Ectodermal cell (in vitro differentiated cells): ENCODE measurements around the gene BCAT1. TPM values are rescaled to one million over a fixed set of nuclear protein-coding genes. Genes with fewer than 3 reads are reported as not detected.
A peak's percentile ranks its signal among the peaks of the same experiment; 100 is the strongest.

ENCODE experiments used
- H3K27ac ChIP-seq: 2 replicates; pipeline ENCODE4 v1.7.0; 2013; ENCODE audit warnings: mild to moderate bottlenecking, low read depth, low read length; ENCODE audit not compliant: insufficient read depth, poor library complexity, severe bottlenecking
- H3K27me3 ChIP-seq: 2 replicates; pipeline ENCODE4 v1.7.0; 2013; ENCODE audit warnings: mild to moderate bottlenecking, low read length; ENCODE audit not compliant: insufficient read depth, control insufficient read depth, poor library complexity, severe bottlenecking
- H3K36me3 ChIP-seq: one replicate; pipeline ENCODE4 v1.7.0; 2013; ENCODE audit warnings: low read length; ENCODE audit not compliant: control insufficient read depth, insufficient read depth
- H3K4me1 ChIP-seq: one replicate; pipeline ENCODE4 v1.7.0; 2013; ENCODE audit warnings: low read length; ENCODE audit not compliant: control insufficient read depth, insufficient read depth
- H3K4me3 ChIP-seq: 2 replicates; pipeline ENCODE4 v1.7.0; 2013; ENCODE audit warnings: low read depth, low read length, control low read depth; ENCODE audit not compliant: insufficient read depth
- H3K9me3 ChIP-seq: 2 replicates; pipeline ENCODE4 v1.7.0; 2013; ENCODE audit warnings: mild to moderate bottlenecking, low read length, moderate library complexity; ENCODE audit not compliant: control insufficient read depth
- WGBS, 2 experiments: methylation state at CpG; one replicate each; pipeline ENCODE4 v1.1.7; 2013; ENCODE audit warnings: missing lambda C conversion rate in 2 of 2; 5-methylcytosine and 5-hydroxymethylcytosine counted together
- polyA plus RNA-seq, 4 experiments: library from polyadenylated mRNA; stranded (reverse); fragments of 50-300 nt; gene quantifications; one replicate each; pipeline ENCODE4 v1.2.3, GENCODE V29; 2013

Gene BCAT1, protein sequence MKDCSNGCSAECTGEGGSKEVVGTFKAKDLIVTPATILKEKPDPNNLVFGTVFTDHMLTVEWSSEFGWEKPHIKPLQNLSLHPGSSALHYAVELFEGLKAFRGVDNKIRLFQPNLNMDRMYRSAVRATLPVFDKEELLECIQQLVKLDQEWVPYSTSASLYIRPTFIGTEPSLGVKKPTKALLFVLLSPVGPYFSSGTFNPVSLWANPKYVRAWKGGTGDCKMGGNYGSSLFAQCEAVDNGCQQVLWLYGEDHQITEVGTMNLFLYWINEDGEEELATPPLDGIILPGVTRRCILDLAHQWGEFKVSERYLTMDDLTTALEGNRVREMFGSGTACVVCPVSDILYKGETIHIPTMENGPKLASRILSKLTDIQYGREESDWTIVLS
- polyA plus RNA-seq (2013, experiment 1 of 4), result 182 TPM
- polyA plus RNA-seq (2013, experiment 2 of 4), result 190 TPM
- 109 TPM for polyA plus RNA-seq (2013, experiment 3 of 4)
- 121 TPM for polyA plus RNA-seq (2013, experiment 4 of 4)

DNA sequence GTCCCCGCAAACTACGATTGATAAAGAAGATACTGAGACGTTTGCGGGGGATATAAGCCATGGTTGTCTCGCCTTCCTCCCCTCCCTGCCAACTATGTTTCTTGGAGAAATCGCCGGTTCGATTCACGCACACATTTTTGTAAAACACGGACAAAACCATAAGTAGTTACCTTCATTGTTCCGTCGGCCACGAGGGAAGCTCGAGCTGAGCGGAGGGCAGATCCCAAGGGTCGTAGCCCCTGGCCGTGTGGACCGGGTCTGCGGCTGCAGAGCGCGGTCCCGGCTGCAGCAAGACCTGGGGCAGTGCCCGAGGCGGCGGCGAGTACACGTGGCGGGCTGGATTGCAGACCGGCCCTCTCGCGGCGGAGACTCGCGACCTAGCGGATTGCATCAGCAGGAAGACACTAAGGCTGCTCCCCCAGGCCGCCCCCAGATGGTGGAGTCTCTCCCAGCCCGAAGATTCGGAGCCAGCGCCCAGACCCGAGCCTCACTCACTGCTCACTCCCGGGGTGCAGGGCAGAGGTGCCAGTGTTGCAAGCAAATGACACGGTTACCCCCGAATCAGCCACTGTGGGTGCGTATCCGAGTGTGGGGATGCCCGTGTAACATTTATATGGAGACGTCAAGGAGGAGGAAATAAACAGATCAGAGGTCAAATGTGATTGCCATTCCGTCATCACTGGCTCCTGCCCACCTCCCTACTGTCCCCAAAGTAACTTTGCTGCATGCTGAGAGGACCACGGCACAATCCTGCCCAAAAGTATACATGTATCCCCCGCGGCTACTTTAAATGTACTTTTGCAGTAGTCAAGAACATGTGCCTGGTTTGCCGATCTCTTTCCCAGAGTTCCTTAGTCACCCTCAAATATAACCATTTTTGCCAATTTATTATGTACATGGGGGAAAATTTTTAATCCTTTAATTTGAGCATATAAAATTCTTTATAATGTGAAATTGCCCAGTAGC is at the start of gene BCAT1:
TSS of gene BCAT1 (minus strand) at position 345 of the 966 bp plus-strand sequence. CDS start at position 176, 169 bp downstream.
- H3K9me3 ChIP-seq, result no peaks in the 10 kb centered on the region
- H3K4me3 ChIP-seq, result peak within 1 kb of the TSS; percentile 91
- 1 to 2% methylated on average over 52 of the region's 52 CpGs for WGBS, 2 experiments
- peaks cover 4% of the 10 kb centered on the region for H3K36me3 ChIP-seq
- H3K27me3 ChIP-seq, result no peaks in the 10 kb centered on the region
- no peaks in the 10 kb centered on the region for H3K4me1 ChIP-seq
- peak within 1 kb of the TSS; percentile 88 for H3K27ac ChIP-seq

DNA sequence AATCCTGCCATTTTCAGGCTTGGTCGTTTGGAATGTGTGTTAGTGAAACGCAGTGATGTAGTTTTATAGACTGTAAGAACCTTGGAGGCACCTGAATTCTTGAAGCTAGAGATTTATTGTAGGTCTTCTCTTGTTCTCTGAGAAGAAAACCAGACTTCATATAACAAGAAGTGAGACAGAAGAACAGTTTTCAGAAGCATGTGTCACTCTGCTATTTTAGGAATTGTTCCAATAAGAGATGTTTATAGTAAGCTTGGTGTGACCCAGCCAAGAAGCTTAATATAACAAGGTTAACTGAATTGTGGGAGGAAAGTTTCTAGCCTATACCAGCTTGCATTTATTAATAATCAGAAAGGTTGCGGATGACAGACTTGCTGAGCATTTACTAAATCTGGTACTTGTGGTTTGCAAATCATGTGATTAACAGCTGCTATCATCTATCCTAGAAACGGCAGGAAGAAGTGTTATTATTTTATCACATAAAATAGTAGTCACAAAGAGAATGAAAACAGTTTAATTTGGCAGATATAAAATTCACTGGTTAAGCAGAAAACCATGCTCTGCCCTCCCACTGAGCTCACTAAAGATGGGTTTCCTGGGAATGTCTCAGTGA is 49.2 kb upstream of the BCAT1 start:
- H3K27me3 ChIP-seq, result no peaks in the 10 kb centered on the region
- WGBS, 2 experiments, result 88 to 93% methylated on average over 3 of the region's 4 CpGs
- H3K4me1 ChIP-seq, result no peaks in the 10 kb centered on the region
- H3K4me3 ChIP-seq, result no peak overlapping the region
- H3K27ac ChIP-seq, result no peak overlapping the region
- H3K9me3 ChIP-seq, result no peaks in the 10 kb centered on the region
- H3K36me3 ChIP-seq, result no peaks in the 10 kb centered on the region

DNA sequence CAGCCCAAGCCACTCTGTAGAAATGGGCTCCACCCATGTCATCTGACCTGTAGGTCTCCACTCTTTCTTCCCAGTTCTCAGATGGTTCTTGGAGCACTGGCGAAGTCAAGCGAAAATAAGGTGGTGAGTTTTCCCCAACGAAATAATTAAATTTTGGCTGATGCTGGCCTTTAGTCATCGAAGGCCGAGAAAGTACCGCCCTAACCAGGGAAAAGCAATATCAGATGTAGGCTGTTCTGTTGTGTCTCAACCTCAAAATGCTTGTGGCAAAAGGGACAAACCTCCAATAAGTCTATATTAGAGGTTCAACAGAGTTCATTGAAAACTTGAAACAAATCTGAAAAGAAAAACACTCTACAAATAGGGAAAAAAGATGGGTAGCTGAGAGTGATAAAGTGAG is 48.6 kb upstream of the BCAT1 start:
- Histone ChIP-seq H3K27ac (no peak overlapping the region), H3K4me3 (no peak overlapping the region), H3K4me1 (no peaks in the 10 kb centered on the region), H3K36me3 (no peaks in the 10 kb centered on the region), H3K9me3 (no peaks in the 10 kb centered on the region), H3K27me3 (no peaks in the 10 kb centered on the region)
- 95 to 97% methylated on average over 6 of the region's 6 CpGs for WGBS, 2 experiments

DNA sequence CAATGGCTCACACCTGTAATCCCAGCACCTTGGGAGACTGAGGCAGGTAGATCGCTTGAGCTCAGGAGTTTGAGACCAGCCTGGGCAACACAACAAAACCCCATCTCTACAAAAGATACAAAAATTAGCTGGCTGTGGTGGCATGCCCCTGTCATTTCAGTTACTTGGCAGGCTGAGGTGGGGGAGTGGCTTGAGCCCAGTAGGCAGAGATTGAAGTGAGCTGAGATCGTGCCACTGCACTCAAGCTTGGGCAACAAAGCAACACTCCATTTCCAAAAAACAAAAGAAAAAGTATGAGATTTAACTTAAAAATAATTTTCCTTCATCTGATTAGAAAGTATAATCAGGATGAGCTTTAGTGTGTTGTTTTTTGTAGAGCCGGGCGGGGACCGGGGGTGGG is 47.9 kb upstream of the BCAT1 start:
- Histone ChIP-seq H3K4me1 (no peaks in the 10 kb centered on the region), H3K36me3 (no peaks in the 10 kb centered on the region), H3K27ac (no peak overlapping the region), H3K4me3 (no peak overlapping the region), H3K27me3 (no peaks in the 10 kb centered on the region), H3K9me3 (no peaks in the 10 kb centered on the region)
- WGBS, 2 experiments, result 77 to 96% methylated on average over 2 to 5 of the region's 5 CpGs

DNA sequence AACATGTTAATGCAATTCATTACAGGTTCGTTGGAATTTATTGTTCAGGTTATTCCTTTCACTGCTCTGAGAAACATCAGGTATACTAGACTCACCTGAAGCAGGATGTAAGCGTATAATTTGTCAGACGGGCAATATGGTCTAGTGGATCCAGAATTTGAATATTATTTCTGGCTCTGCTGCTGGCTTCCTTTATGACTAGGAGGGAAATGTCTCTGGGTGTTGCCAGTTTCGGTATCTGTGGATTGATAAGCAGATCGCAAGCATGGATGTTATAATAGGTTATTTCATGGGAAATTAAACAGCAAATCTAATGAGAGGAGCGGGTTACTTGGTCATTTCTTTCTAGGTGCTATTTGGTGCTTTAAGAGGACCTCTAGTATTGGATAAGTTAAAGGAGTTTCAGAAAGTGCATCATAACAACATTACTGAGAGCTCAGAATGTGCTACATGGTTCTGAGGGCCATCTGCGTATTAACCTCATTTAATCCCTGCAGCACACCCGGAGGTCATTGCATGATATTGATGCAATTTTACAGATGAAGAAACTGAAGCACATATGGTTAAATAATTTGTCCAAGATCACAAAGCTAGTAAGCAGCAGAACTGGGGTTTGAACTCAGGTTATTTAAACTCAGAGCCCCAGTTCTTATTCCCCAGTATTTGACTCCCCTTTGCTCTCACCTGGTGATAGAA is 47.3 kb upstream of the BCAT1 start:
- H3K4me1 ChIP-seq, result no peaks in the 10 kb centered on the region
- no peaks in the 10 kb centered on the region for H3K27me3 ChIP-seq
- WGBS, 2 experiments, result 93 to 95% methylated on average over 8 of the region's 8 CpGs
- no peak overlapping the region for H3K4me3 ChIP-seq
- H3K9me3 ChIP-seq, result no peaks in the 10 kb centered on the region
- H3K27ac ChIP-seq, result no peak overlapping the region
- H3K36me3 ChIP-seq, result no peaks in the 10 kb centered on the region

DNA sequence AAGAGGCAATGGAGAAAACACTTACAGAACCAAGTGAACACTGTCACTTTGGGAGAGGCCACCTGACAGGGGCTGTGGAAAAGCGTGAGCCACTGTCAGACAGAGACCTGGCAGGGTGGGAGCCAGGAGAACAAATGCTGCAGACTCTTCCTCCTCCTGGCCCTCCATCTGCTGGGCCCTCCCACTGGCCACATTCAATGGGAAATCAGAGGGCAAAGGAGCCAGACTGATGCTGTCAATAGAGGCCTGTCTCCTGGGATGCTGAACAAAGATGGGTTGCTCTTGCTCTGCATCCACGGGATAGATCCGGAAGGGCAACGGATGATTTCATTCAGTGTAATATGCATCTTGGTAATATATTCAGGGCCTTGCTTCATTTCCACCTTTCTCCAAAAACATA is 44.9 kb upstream of the BCAT1 start:
- WGBS, 2 experiments, result 28 to 39% methylated on average over 3 to 4 of the region's 4 CpGs
- Histone ChIP-seq H3K4me1 (no peaks in the 10 kb centered on the region), H3K4me3 (no peak overlapping the region), H3K27me3 (no peaks in the 10 kb centered on the region), H3K36me3 (no peaks in the 10 kb centered on the region), H3K27ac (no peak overlapping the region), H3K9me3 (no peaks in the 10 kb centered on the region)

DNA sequence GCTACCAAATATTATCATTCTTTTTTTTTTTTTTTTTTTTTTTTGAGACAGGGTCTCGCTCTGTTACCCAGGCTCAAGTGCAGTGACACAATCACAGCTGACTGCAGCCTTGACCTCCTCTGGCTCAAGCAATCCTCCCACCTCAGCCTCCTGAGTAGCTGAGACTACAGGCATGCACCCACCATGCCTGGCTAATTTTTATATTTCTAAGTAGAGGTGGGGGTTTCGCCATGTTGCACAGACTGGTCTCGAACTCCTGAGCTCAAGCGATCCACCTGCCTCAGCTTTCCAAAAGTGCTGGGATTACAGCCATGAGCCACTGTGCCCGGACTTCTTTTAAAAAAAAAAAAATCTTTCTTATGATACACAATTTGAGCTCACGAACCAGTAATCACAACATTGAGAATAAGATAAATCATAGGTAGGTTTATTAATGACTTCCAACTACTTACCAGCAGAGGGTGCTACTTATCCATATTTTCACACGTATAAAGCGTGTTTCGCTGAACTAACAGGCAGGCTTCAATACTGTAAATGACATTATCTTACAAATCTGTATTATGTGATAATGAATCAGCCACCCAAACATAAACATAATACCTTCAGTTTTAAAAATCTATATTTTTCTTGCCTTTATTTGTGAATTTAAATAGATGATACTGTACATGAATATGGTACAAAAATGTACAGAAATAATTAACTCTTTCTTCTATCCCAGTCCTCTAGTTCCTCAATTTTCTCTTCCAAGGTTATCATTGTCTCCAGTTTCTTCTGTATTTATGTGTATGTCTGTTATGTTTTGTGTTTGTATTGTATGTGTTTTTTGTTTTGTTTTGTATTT is 42.5 kb upstream of the BCAT1 start:
- Histone ChIP-seq H3K36me3 (no peaks in the 10 kb centered on the region), H3K4me3 (no peak overlapping the region), H3K27me3 (no peaks in the 10 kb centered on the region), H3K27ac (no peak overlapping the region), H3K4me1 (no peaks in the 10 kb centered on the region), H3K9me3 (no peaks in the 10 kb centered on the region)
- 40 to 45% methylated on average over 8 to 9 of the region's 9 CpGs for WGBS, 2 experiments

DNA sequence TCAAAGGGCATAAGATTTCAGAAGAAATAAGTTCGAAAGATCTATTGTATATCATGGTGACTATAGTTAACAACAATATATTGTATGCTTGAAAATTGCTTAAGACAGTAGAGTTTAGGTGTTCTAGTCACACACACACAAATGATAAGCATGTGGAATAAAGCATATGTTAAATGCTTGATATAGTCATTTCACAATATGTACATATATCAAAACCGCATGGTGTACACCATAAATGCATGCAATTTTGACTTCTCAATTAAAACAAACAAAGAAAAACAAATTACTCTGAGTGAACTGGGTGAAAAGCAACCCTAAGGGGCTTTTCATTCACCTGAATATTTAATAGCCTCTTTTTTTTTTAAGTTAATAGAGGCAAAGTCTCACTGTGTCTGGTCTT is 40.3 kb upstream of the BCAT1 start:
- WGBS, 2 experiments, result 98 to 100% methylated on average over 1 to 2 of the region's 2 CpGs
- no peak overlapping the region for H3K4me3 ChIP-seq

DNA sequence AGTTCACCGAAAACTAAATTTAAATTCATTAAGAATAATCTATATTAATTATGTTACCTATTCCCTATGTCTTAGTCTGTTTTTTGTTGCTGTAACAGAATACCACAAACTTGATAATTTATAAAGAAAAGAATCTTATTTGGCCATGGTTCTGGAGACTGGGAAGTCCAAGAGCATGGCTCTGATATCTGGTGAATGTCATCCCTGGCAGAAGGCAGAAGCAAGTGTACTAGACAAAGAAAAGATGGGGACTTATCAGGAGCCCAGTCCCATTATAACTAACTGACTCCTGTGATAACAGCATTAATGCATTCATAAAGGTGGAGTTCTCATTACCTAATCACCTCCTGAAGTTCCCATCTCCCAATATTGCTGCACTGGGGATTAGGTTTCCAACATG is 33.3 kb upstream of the BCAT1 start:
- no CpG with 5 or more reads among the region's 1 CpG for WGBS, 2 experiments
- H3K9me3 ChIP-seq, result no peaks in the 10 kb centered on the region
- no peaks in the 10 kb centered on the region for H3K4me1 ChIP-seq
- no peak overlapping the region for H3K4me3 ChIP-seq
- H3K27me3 ChIP-seq, result no peaks in the 10 kb centered on the region
- H3K27ac ChIP-seq, result no peak overlapping the region
- no peaks in the 10 kb centered on the region for H3K36me3 ChIP-seq

More for the DNA sequence above, 40.3 kb upstream of the BCAT1 start:
- no peaks in the 10 kb centered on the region for H3K9me3 ChIP-seq
- no peaks in the 10 kb centered on the region for H3K4me1 ChIP-seq
- H3K36me3 ChIP-seq, result no peaks in the 10 kb centered on the region
- H3K27ac ChIP-seq, result no peak overlapping the region
- H3K27me3 ChIP-seq, result no peaks in the 10 kb centered on the region
